Colon (tissue), 2 donors: ENCODE results near the gene ZNF423.

Experiments used
- FAIRE-seq: peaks from 2 replicates; lab custom pipeline; 2012; peaks lifted over from hg19 to GRCh38; lab: Jason Lieb, UNC
- donor health status: control.
- donor health status: control.

ZNF423 gene

GRCh38 chr16:49782405-49782804 is 73.5 kb downstream of the ZNF423 start:
- FAIRE-seq: no peak

- no peak for FAIRE-seq
Measured at GRCh38 chr16:49781401-49781800, 74.5 kb downstream of the ZNF423 start.

DNA sequence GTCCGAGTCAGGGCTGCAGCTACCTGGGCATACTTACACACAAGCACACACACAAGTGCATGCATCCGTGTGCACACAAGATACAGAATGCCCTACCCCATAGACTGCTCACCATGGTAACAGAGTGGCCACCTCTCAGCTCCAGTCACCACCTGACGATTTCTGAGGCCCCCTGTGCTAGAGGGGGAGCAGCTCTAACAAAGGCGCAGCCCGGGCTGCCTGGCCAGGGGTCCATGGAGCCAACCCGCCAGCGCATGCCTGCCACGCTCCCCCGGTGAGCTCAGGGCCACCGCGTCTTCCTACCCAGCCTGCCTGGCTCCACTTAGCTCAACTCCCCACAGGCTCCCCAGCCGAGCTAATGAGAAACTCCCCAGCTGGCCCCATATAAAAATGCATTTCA is 75.5 kb downstream of the ZNF423 start:
- FAIRE-seq: no peak

GRCh38 chr16:49779979-49780378 is 75.9 kb downstream of the ZNF423 start:
- FAIRE-seq: no peak

GRCh38 chr16:49778202-49778930 is 77.5 kb downstream of the ZNF423 start:
- no peak for FAIRE-seq

GRCh38 chr16:49776734-49777133 is 79.2 kb downstream of the ZNF423 start:
- no peak for FAIRE-seq

DNA sequence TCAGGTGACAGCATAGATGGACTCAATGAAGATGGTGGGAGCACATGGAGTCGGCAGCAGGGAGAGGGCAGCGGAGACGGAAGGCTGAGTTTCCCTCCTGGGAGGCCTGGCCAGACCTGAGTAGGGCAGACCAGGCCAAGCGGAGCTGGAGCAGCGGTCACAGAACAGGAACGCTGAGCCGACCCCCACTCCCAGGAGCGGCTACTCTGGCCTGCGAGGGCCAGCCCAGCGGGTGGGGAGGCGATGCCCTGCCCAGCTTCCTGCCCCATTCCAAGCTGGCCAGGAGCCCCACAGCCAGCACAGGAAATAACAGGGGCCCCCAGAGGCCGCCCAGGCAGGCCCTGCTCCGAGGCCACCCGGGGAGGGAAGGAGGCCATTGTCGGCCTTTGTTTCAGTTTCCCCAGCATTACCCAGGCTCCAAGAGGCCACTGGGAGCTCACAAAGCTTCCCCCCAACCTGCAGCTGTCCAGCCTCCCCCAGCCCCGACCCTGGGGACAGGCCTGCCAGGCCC is 79.8 kb downstream of the ZNF423 start:
- no peak for FAIRE-seq

DNA sequence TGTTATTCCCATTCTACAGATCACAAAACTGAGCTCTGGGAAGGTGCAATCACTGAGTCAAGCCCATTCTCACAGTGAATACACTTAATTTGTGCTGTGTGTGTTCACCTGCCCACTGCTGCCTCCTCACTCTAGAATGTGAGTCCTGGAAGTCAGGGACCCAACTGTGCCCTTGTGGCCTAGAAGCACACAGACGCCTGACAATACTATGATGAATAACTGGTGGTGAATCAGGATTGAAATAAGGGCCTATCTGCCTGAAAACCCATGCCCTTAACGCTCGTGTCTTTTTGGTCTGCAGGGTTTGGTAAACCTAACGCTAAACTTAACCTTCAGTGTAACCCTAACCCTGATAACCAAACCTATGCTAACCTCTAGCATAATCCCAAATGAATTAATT is 80.3 kb downstream of the ZNF423 start:
- FAIRE-seq: no peak

GRCh38 chr16:49775018-49775417 is 80.9 kb downstream of the ZNF423 start:
- no peak for FAIRE-seq

- FAIRE-seq: no peak
Measured at GRCh38 chr16:49773534-49774475, 82.1 kb downstream of the ZNF423 start.

GRCh38 chr16:49767998-49768397 is 87.9 kb downstream of the ZNF423 start:
- no peak for FAIRE-seq

DNA sequence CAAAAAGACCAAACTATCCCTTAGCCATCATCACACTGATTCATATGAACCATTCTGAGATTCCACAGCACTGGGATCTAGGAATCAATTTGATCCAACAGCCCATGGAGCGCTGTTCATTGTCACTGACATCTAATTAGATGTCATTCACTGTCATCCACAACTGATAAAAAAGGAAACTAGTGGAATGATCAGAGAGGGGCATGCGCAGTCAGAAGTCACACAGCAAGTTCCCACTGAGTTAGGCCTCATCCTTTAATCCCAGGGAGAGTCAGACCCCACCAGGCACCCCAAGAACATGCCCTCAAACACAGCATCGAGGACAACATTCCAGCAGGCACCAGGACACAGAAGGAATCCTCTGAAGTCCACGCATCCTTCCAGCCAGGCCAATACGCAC is 88.5 kb downstream of the ZNF423 start:
- no peak for FAIRE-seq

DNA sequence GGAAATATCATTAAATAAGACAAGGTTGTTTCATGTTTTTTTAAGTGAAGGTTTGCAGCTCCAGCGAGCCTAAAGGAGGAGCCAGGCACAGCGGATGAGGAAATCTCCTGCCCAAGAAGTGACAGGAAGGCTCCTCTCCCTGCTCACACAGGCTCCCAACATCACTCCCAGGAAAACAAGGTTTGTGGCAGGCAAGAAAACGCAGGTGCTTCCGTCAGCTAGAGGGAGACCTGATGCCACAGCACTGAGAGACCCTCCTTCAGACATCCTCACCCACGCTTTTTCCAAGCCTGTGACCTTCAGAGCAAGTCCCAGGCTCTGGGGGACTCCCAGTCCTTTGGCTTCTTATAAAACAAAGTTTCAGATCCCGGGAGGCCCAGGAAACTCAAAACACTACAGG is 89.7 kb downstream of the ZNF423 start:
- no peak for FAIRE-seq

GRCh38 chr16:49763826-49764225 is 92.1 kb downstream of the ZNF423 start:
- no peak for FAIRE-seq

DNA sequence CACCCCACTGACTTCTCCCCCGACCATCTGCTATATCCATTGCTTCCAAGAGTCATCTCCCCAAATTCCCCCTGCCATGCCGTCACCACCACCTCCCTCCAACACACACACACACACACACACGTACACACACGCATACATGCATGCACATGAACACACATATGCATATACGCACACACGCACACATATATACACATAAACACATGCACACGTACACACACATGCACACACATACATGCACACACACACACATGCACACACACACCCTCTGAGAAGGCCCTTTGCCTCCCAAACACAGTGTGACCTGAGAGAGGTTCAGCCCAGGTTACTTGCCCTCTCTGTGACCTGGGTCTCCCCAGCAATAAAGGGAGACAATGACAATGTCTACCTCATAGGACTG is 95.1 kb downstream of the ZNF423 start:
- FAIRE-seq: no peak

DNA sequence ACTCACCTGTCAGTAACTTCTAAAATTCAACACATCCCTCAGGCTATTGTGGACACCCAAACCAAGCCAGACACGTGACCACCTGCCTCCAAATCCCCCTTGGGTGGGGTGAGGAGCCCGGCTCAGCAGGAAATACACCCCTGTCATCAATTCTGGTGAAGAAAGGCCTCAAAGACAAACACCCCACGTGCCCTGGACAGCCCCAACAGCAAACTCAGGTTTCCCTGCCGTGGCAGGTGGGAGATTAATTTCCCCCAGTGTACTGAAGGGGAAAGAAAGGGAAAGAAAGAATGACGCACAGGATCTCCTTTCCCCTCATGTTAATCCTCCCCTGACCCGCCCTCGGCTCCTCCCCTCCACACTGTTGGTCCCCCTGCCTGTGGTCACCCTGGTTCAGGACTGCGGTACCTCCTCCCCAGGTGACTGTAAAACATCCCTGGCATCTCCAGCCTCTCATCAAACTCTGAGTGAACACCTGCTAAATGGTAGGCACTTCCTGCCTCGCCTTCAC is 98.3 kb downstream of the ZNF423 start:
- no peak for FAIRE-seq

DNA sequence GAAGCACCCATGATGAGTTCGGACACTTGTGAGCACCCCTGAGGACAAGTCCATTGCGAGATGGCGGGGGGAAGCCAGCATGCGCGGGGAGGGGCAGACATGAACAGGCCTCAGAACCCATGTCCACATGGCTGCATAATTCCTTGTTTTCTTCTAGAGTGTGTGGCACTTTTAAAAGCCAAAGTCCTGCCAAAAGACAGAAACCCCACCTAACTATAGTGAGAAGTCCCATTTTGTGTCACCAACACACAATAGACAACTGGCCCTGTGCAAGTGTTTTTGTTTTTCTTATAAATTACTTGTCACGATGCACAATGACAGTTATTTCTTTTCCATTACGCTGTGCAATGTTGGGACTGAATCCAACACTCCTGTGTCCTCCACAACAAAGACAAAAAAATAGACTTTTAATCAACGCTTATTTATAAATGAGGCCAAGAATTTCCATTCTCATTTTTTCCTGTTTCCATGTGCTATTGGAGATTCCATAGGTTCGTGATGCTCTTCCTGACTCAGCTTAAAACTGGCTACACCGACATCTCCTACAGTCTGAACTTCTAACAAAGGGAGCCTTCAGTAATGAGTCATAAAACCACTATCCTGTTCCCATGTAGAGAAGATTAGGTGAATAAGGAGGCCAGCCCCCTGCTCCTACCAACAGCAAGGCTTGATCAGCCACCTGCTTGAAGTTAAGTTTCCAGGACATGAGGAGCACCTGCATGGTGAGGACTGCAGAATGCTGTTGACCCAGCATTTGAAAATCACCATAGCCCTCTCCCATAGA is 98.9 kb downstream of the ZNF423 start:
- FAIRE-seq: no peak

GRCh38 chr16:49755716-49756505 is 100.0 kb downstream of the ZNF423 start:
- no peak for FAIRE-seq

DNA sequence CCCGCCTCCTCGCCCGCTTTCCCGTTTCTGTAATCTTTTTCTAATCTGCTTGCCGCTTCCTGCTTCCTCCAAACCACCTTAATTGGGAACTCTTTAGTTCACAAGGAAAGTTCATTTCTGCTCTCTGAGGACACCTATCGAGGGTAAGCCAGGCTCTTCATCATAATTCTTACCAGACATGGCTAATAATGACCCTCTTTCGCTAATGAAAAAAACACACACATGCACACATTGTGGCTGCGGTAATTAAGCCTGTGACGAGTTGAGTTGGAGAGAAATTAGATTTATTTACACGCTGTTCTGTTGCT is 100.6 kb downstream of the ZNF423 start:
- FAIRE-seq: no peak

GRCh38 chr16:49754495-49755312 is 101.2 kb downstream of the ZNF423 start:
- no peak for FAIRE-seq
